Skeletal muscle tissue (tissue), 4 donors: ENCODE results near the gene MARK4. TPM values are rescaled to one million over a fixed set of nuclear protein-coding genes. Genes with fewer than 3 reads are reported as not detected.
A peak's percentile ranks its signal among the peaks of the same experiment; 100 is the strongest.
"Not testable (repeated sequence)": the region's sequence is repeated elsewhere in the genome, so short reads cannot be mapped to it uniquely, and the experiment has no call there.

Experiments used
- H3K27ac ChIP-seq: one replicate; pipeline ENCODE4 v1.7.0; 2013; ENCODE audit warnings: mild to moderate bottlenecking, low read depth, low read length, inconsistent platforms
- H3K27me3 ChIP-seq, 3 donors: one replicate each; pipeline ENCODE4 v1.7.0; 2013; ENCODE audit warnings: low read length in 3 of 3; ENCODE audit not compliant: control insufficient read depth in 3 of 3, insufficient read depth in 3 of 3
- H3K36me3 ChIP-seq, 3 donors: one replicate each; pipeline ENCODE4 v1.7.0; 2013; ENCODE audit warnings: low read length in 3 of 3; ENCODE audit not compliant: control insufficient read depth in 3 of 3, insufficient read depth in 3 of 3
- H3K4me1 ChIP-seq, 3 donors: one replicate each; pipeline ENCODE4 v1.7.0; 2013; ENCODE audit warnings: low read length in 3 of 3, mild to moderate bottlenecking in 3 of 3; ENCODE audit not compliant: control insufficient read depth in 3 of 3, insufficient read depth in 3 of 3
- H3K4me3 ChIP-seq, 3 donors: one replicate each; pipeline ENCODE4 v1.7.0; 2013; ENCODE audit warnings: low read length in 3 of 3
- H3K9ac ChIP-seq, 3 donors: one replicate each; pipeline ENCODE4 v1.7.0; 2013; ENCODE audit warnings: low read length in 3 of 3, mild to moderate bottlenecking in 3 of 3, moderate library complexity in 2 of 3, low read depth in 1 of 3
- H3K9me3 ChIP-seq, 3 donors: one replicate each; pipeline ENCODE4 v1.7.0; 2013; ENCODE audit warnings: low read length in 3 of 3; ENCODE audit not compliant: control insufficient read depth in 3 of 3
- total RNA-seq: library from RNA; depleted of rRNA; stranded (reverse); fragments of >200 nt; gene quantifications from one replicate; pipeline ENCODE4 v1.2.3, GENCODE V29; 2014
- donor health status: Osteomylitis.

The MARK4 gene
- total RNA-seq, 1 donor from 2014 or later: 15.7 TPM

- H3K9ac ChIP-seq: peak overlapping the region in 2 of 3 donors; percentile 42 to 71
- peak overlapping the region; percentile 68 for H3K27ac ChIP-seq
These were observed 76.5 kb downstream of the MARK4 start for GRCh38 chr19:45327404-45328143.

GRCh38 chr19:45331411-45331810 lies 80.3 kb downstream of the MARK4 start:
- Histone ChIP-seq H3K9ac (no peak overlapping the region), H3K36me3 (no peaks in the 10 kb centered on the region), H3K4me1 (peaks cover 12 to 19% (median 13%) of the 10 kb centered on the region in 3 donors), H3K9me3 (no peaks in the 10 kb centered on the region), H3K27ac (no peak overlapping the region), H3K27me3 (no peaks in the 10 kb centered on the region), H3K4me3 (no peak overlapping the region)

More at GRCh38 chr19:45327404-45328143, 76.5 kb downstream of the MARK4 start:
- Histone ChIP-seq H3K4me3 (no peak overlapping the region), H3K9me3 (no peaks in the 10 kb centered on the region), H3K27me3 (peaks cover 3 to 16% (median 7%) of the 10 kb centered on the region in 3 donors), H3K4me1 (peaks cover 20 to 40% (median 21%) of the 10 kb centered on the region in 3 donors), H3K36me3 (peaks cover 0 to under 1% (median 0%) of the 10 kb centered on the region in 3 donors)

GRCh38 chr19:45333609-45334303 lies 82.7 kb downstream of the MARK4 start:
- Histone ChIP-seq H3K27me3 (no peaks in the 10 kb centered on the region), H3K27ac (no peak overlapping the region), H3K36me3 (no peaks in the 10 kb centered on the region), H3K4me3 (no peak overlapping the region), H3K9me3 (no peaks in the 10 kb centered on the region), H3K9ac (no peak overlapping the region), H3K4me1 (peaks cover 4 to 11% (median 5%) of the 10 kb centered on the region in 3 donors)

- H3K4me3 ChIP-seq, H3K27me3 ChIP-seq, H3K36me3 ChIP-seq, H3K27ac ChIP-seq, H3K9me3 ChIP-seq, H3K4me1 ChIP-seq, H3K9ac ChIP-seq: not testable (repeated sequence)
These were observed 83.8 kb downstream of the MARK4 start for GRCh38 chr19:45334881-45335280.

- Histone ChIP-seq H3K9ac (no peak overlapping the region), H3K27ac (no peak overlapping the region), H3K36me3 (no peaks in the 10 kb centered on the region), H3K27me3 (peaks cover 12 to 21% (median 16%) of the 10 kb centered on the region in 3 donors), H3K4me1 (peaks cover 2 to 13% (median 5%) of the 10 kb centered on the region in 3 donors), H3K4me3 (no peak overlapping the region), H3K9me3 (no peaks in the 10 kb centered on the region)
These were observed 85.7 kb downstream of the MARK4 start for GRCh38 chr19:45336696-45337251.

- Histone ChIP-seq H3K9ac (no peak overlapping the region), H3K27me3 (peaks cover 14 to 29% (median 22%) of the 10 kb centered on the region in 3 donors), H3K36me3 (no peaks in the 10 kb centered on the region), H3K4me1 (peaks cover 2 to 13% (median 5%) of the 10 kb centered on the region in 3 donors), H3K27ac (no peak overlapping the region), H3K4me3 (no peak overlapping the region), H3K9me3 (no peaks in the 10 kb centered on the region)
These were observed 88.6 kb downstream of the MARK4 start for GRCh38 chr19:45339629-45340028.

GRCh38 chr19:45340232-45340898 lies 89.3 kb downstream of the MARK4 start, which contains the start of gene KLC3:
Gene KLC3 (plus strand): TSS chr19:45340750. CDS start chr19:45345542, 4,792 bp downstream.
- no peak within 1 kb of the TSS for H3K4me3 ChIP-seq

GRCh38 chr19:45340899-45341453 lies 89.9 kb downstream of the MARK4 start:
- peaks cover 16 to 40% (median 26%) of the 10 kb centered on the region in 3 donors for H3K27me3 ChIP-seq
- no peak overlapping the region for H3K27ac ChIP-seq
- H3K4me3 ChIP-seq: no peak overlapping the region
- peak overlapping the region in 1 of 3 donors; percentile 25 for H3K9ac ChIP-seq
- H3K36me3 ChIP-seq: no peaks in the 10 kb centered on the region
- H3K4me1 ChIP-seq: peaks cover 2 to 13% (median 5%) of the 10 kb centered on the region in 3 donors
- H3K9me3 ChIP-seq: no peaks in the 10 kb centered on the region

More at GRCh38 chr19:45340232-45340898, 89.3 kb downstream of the MARK4 start, which contains the start of gene KLC3:
- no peak within 1 kb of the TSS for H3K27ac ChIP-seq
- no peaks in the 10 kb centered on the region for H3K9me3 ChIP-seq
- H3K27me3 ChIP-seq: peaks cover 16 to 33% (median 26%) of the 10 kb centered on the region in 3 donors
- peak within 1 kb of the TSS in 1 of 3 donors; percentile 25 for H3K9ac ChIP-seq
- H3K4me1 ChIP-seq: peaks cover 2 to 13% (median 5%) of the 10 kb centered on the region in 3 donors
- no peaks in the 10 kb centered on the region for H3K36me3 ChIP-seq

GRCh38 chr19:45342911-45343310 lies 91.8 kb downstream of the MARK4 start:
- Histone ChIP-seq H3K36me3 (no peaks in the 10 kb centered on the region), H3K27me3 (peaks cover 31 to 55% (median 34%) of the 10 kb centered on the region in 3 donors), H3K9ac (no peak overlapping the region), H3K4me3 (no peak overlapping the region), H3K27ac (no peak overlapping the region), H3K4me1 (peaks cover 2 to 16% (median 5%) of the 10 kb centered on the region in 3 donors), H3K9me3 (no peaks in the 10 kb centered on the region)
